Breast epithelium (tissue), 4 donors: ENCODE measurements around the gene ASTN1. TPM values are rescaled to one million over a fixed set of nuclear protein-coding genes. Genes with fewer than 3 reads are reported as not detected.

Experiments used
- DNase-seq, 2 donors: peaks; one replicate each; pipeline ENCODE4 v3.0.0-alpha.2; 2019; ENCODE audit warnings: low spot score in 2 of 2
- H3K27ac ChIP-seq, 2 donors: fragments of 200-600 bp; sonication (generic) in 1 of 2; one replicate each; pipeline ENCODE4 v1.5.1; 2016 to 2019; ENCODE audit warnings: mild to moderate bottlenecking in 1 of 2
- H3K27me3 ChIP-seq, 2 donors: fragments of 200-600 bp; sonication (generic) in 1 of 2; one replicate each; pipeline versions ENCODE4 v1.5.1 to v1.6.0; 2017 to 2019; ENCODE audit warnings: control low read depth in 1 of 2, mild to moderate bottlenecking in 1 of 2
- H3K36me3 ChIP-seq: fragments of 200-600 bp; one replicate; pipeline ENCODE4 v1.5.1; 2019
- H3K4me1 ChIP-seq, 2 donors: fragments of 200-600 bp; sonication (generic); one replicate each; pipeline ENCODE4 v1.5.1; 2016 to 2019; ENCODE audit warnings: control low read depth in 1 of 2
- H3K4me3 ChIP-seq, 3 donors: fragments of 200-600 bp; sonication (generic); 1 replicate in 2 of 3; 2 replicates in 1 of 3; pipeline ENCODE4 v1.5.1; 2016 to 2019; ENCODE audit warnings: mild to moderate bottlenecking in 3 of 3, moderate library complexity in 2 of 3
- H3K9me3 ChIP-seq, 2 donors: fragments of 200-600 bp; sonication (generic) in 1 of 2; one replicate each; pipeline ENCODE4 v1.5.1; 2016 to 2019; ENCODE audit warnings: control low read depth in 1 of 2
- POLR2A ChIP-seq: fragments of 450-650 bp; IDR thresholded peaks from one replicate; pipeline ENCODE4 v1.6.1; 2016; ENCODE audit warnings: antibody characterized with exemption, mild to moderate bottlenecking, moderate library complexity
- POLR2AphosphoS5 ChIP-seq, 3 donors: sonication (generic); formaldehyde crosslinking; IDR thresholded peaks; one replicate each; pipeline ENCODE4 v1.6.1; 2017; ENCODE audit warnings: antibody characterized with exemption in 3 of 3
- intact Hi-C: fragments of 100-400 bp; cut with DNase I; formaldehyde crosslinking; loops from one replicate; pipeline ENCODE4 v1.15.1; 2023; ENCODE audit warnings: low total_unique reads
- total RNA-seq, 3 donors: library from RNA; depleted of rRNA; stranded (reverse); fragments of >200 nt; gene quantifications; one replicate each; pipeline ENCODE4 v1.1.0, GENCODE V29; 2016
- TF ChIP-seq, protein P1 (sequence below), 3 donors: fragments of 450-650 bp; IDR thresholded peaks; one replicate each; pipeline ENCODE4 v1.5.1; 2016 to 2017; ENCODE audit warnings: antibody characterized with exemption in 3 of 3, mild to moderate bottlenecking in 3 of 3, moderate library complexity in 3 of 3

Gene ASTN1
- total RNA-seq, 3 donors from 2014 or later, result 0.16 to 1.5 (median 0.33) TPM

DNA sequence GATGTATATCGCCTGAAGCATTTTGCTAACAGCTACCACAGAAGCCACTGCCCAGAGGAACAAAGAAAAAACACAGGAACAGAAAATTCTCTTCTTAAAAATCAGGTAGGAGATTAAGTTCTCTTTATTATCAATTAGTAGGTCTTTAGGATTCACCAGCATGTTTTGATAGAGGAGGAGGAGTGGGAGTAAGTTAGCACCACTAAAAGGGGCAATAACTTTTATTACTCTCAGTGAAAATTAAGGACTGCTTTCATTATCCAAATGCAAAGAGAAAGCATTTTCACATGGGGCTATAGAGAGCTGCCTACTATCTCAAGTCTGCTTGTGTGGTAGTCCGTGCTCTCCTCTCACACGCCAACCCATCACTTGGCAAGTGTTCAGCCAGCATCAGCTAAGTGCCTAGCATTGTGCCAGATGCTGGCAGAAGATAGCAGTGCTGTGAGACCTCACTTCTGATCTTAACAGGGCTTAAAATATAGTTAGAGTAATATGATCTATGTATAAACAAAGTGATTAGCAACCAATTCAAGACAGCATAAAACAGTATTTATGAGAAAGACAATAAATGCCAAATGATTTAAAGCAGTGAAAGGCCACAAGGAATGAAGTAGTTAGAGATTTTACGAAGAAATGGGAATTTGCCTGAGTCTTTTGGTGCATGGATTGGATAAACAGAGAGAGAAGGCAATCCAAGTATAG, 39.8 kb downstream of the ASTN1 start:
- no peaks in the 10 kb centered on the region for H3K9me3 ChIP-seq
- no peaks in the 10 kb centered on the region for H3K4me1 ChIP-seq
- intact Hi-C loops, result no loop called here
- TF ChIP-seq POLR2AphosphoS5 (IDR thresholded peaks at IDR 0.05) (no peak), POLR2A (no peak)
- TF ChIP-seq, protein P1, sequence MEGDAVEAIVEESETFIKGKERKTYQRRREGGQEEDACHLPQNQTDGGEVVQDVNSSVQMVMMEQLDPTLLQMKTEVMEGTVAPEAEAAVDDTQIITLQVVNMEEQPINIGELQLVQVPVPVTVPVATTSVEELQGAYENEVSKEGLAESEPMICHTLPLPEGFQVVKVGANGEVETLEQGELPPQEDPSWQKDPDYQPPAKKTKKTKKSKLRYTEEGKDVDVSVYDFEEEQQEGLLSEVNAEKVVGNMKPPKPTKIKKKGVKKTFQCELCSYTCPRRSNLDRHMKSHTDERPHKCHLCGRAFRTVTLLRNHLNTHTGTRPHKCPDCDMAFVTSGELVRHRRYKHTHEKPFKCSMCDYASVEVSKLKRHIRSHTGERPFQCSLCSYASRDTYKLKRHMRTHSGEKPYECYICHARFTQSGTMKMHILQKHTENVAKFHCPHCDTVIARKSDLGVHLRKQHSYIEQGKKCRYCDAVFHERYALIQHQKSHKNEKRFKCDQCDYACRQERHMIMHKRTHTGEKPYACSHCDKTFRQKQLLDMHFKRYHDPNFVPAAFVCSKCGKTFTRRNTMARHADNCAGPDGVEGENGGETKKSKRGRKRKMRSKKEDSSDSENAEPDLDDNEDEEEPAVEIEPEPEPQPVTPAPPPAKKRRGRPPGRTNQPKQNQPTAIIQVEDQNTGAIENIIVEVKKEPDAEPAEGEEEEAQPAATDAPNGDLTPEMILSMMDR (IDR thresholded peaks at IDR 0.05), result no peak
- H3K4me3 ChIP-seq, result no peak overlapping the region
- DNase-seq, result no peak
- no peaks in the 10 kb centered on the region for H3K27me3 ChIP-seq
- H3K36me3 ChIP-seq, result no peaks in the 10 kb centered on the region
- H3K27ac ChIP-seq, result no peak overlapping the region

DNA sequence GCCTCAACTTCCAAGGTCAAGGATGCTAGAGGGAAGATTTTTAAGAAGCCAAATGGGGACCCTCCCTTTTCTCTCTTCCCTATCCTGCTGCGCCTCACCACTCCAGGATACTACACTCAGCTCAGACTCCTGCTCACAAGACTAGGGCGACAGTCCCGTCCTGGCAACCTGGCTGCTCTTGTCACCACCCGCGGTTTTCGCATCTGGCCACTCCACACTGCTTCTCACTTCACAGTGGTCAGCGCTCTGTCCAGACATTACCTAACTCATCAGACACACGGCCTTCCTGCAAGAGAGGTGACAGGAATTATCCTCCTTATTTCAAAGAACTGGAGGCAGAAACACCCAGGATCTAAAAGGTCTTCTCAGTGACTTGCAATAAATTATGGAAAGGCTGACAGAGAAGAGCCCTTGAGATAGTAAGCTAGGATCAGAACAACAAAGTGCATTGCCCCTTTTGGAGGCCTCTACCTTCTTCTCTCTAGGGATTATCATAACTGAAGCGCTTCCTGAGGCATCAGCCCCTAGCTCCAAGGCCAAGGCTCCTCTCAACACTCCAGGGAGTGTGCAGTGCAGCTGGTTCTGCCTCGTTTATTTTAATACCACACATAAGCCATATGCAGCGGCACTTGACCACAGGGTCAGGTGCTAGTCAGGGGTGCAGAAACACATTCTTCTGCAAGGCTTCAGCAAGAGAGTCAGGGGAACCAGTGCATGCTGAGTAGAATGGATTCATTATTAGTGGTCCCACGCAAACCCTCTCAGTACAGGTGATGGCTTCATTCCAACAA, 41.9 kb downstream of the ASTN1 start:
- TF ChIP-seq POLR2AphosphoS5 (IDR thresholded peaks at IDR 0.05) (no peak), POLR2A (no peak)
- TF ChIP-seq, protein P1 (IDR thresholded peaks at IDR 0.05), result no peak
- no peaks in the 10 kb centered on the region for H3K4me1 ChIP-seq
- no peak overlapping the region for H3K4me3 ChIP-seq
- H3K27ac ChIP-seq, result no peak overlapping the region
- no peak for DNase-seq
- H3K9me3 ChIP-seq, result no peaks in the 10 kb centered on the region
- intact Hi-C loops, result no loop called here
- no peaks in the 10 kb centered on the region for H3K36me3 ChIP-seq
- H3K27me3 ChIP-seq, result no peaks in the 10 kb centered on the region

DNA sequence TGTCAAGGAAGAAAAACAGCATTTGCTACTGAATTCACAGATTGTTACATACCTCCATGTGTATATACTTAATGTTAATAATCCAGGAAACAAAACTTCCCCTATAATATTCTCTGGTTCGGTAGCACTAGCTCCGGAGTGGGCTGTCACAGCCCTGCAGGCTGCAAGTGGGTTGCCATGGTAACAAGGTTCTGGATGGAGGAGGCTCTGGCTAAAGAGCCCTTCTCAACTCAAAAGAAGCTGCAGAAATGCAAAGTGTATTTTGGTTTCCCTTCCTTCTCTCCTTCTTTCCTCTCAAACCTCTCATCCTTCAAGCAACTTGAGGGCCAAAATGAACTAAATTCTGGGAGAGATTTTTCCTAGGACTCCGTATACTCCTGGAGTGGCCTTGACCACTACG, 45.2 kb downstream of the ASTN1 start:
- TF ChIP-seq, protein P1 (IDR thresholded peaks at IDR 0.05), result no peak
- TF ChIP-seq POLR2A (no peak), POLR2AphosphoS5 (IDR thresholded peaks at IDR 0.05) (no peak)
- no peak overlapping the region for H3K4me3 ChIP-seq
- no peaks in the 10 kb centered on the region for H3K4me1 ChIP-seq
- no peaks in the 10 kb centered on the region for H3K36me3 ChIP-seq
- H3K9me3 ChIP-seq, result no peaks in the 10 kb centered on the region
- H3K27me3 ChIP-seq, result no peaks in the 10 kb centered on the region
- no peak overlapping the region for H3K27ac ChIP-seq
- DNase-seq, result no peak
- intact Hi-C loops, result no loop called here

DNA sequence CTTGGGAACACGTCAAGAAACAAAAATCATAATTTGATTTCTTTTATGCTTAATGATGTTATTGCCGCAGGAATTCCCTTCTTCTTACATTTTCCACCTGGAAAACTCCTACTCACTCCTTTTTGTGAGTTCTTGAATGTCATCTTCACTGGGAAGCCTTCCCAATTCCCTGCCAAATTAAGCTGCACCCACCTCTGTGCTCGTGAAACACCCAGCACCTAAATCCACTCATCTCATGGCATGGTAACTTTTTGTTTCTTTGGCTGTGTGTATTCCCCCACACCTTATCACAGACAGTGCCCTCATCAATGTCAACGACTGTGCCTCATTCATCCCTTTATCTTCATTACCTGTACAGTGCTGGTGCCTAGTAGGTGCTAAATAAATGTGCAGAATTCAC, 45.6 kb downstream of the ASTN1 start:
- Histone ChIP-seq H3K4me3 (no peak overlapping the region), H3K27me3 (no peaks in the 10 kb centered on the region), H3K9me3 (no peaks in the 10 kb centered on the region), H3K27ac (no peak overlapping the region), H3K36me3 (no peaks in the 10 kb centered on the region), H3K4me1 (no peaks in the 10 kb centered on the region)
- intact Hi-C loops, result no loop called here
- no peak for DNase-seq
- TF ChIP-seq POLR2A (no peak), POLR2AphosphoS5 (IDR thresholded peaks at IDR 0.05) (no peak)
- TF ChIP-seq, protein P1 (IDR thresholded peaks at IDR 0.05), result no peak

DNA sequence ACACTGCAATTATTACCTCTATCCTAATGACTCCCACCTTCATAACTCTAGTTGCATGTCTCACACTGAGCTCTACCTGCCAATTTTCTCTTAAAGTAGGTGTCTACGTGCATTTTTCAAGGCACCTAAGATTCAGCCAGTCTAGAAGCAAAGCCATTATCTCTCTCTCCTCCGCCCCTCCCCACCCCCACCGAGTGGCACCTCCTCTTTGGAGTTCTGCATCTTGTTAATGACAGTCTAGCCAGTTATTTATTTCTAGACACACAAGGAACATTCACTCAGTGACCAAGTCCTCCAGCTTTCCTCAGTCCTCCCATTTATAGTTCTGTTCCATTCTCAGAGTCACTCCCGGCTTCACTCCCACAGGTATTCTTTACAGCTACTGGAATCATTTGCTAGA, 47.6 kb downstream of the ASTN1 start:
- DNase-seq, result no peak
- no peaks in the 10 kb centered on the region for H3K4me1 ChIP-seq
- no peaks in the 10 kb centered on the region for H3K27me3 ChIP-seq
- no peaks in the 10 kb centered on the region for H3K9me3 ChIP-seq
- TF ChIP-seq, protein P1 (IDR thresholded peaks at IDR 0.05), result no peak
- TF ChIP-seq POLR2AphosphoS5 (IDR thresholded peaks at IDR 0.05), result no peak
- no peak for TF ChIP-seq POLR2A
- H3K4me3 ChIP-seq, result no peak overlapping the region
- H3K27ac ChIP-seq, result no peak overlapping the region
- no peaks in the 10 kb centered on the region for H3K36me3 ChIP-seq
- intact Hi-C loops, result no loop called here
